MM.1S (cell line): ENCODE data around the gene CGB7.
"Not testable (repeated sequence)": the region's sequence is repeated elsewhere in the genome, so short reads cannot be mapped to it uniquely, and the experiment has no call there.

ENCODE experiments used
- CTCF ChIP-seq: fragments of 300-600 bp; sonication (generic); IDR thresholded peaks from 2 replicates; pipeline ENCODE4 v1.5.1; 2016; ENCODE audit warnings: antibody characterized with exemption, low read length, mixed read lengths
- EZH2 ChIP-seq: fragments of 300-600 bp; sonication (generic); optimal IDR thresholded peaks from 2 replicates; pipeline ENCODE3; 2017; ENCODE audit warnings: low read depth, mild to moderate bottlenecking, antibody characterized with exemption, low read length, mixed read lengths

- TF ChIP-seq CTCF, result peak; percentile 29
- TF ChIP-seq EZH2, result not testable (repeated sequence)
Measured at GRCh38 chr19:49031642-49032301, 25.8 kb downstream of the CGB7 start, which contains the start of gene CGB2.
